RWPE2 (cell line): ENCODE measurements around the gene TIMM17A.
A peak's percentile ranks its signal among the peaks of the same experiment; 100 is the strongest.

Source experiments
- ATAC-seq: fragments of 200-7000 bp; cut with Tn5 transposase; 3 replicates; pipeline ENCODE4 v1.9.1; 2021; ENCODE audit warnings: low read depth
- DNase-seq: peaks from one replicate; pipeline ENCODE4 v3.0.0-alpha.2; 2020; ENCODE audit warnings: low spot score
- H3K27ac ChIP-seq: fragments of 450-650 bp; 2 replicates; pipeline ENCODE4 v1.5.1; 2017; ENCODE audit warnings: mild to moderate bottlenecking; ENCODE audit not compliant: poor library complexity, severe bottlenecking
- H3K27me3 ChIP-seq: fragments of 250-450 bp; sonication (Bioruptor Pico); 2 replicates; pipeline ENCODE4 v1.5.1; 2021; ENCODE audit warnings: mild to moderate bottlenecking, moderate library complexity; ENCODE audit not compliant: insufficient read depth, poor library complexity, severe bottlenecking
- H3K36me3 ChIP-seq: fragments of 250-450 bp; sonication (Bioruptor Pico); 2 replicates; pipeline ENCODE4 v1.5.1; 2020; ENCODE audit warnings: low read depth, mild to moderate bottlenecking, moderate library complexity
- H3K4me1 ChIP-seq: fragments of 250-450 bp; sonication (Bioruptor Pico); 2 replicates; pipeline ENCODE4 v1.5.1; 2021; ENCODE audit warnings: mild to moderate bottlenecking, moderate library complexity; ENCODE audit not compliant: insufficient read depth, poor library complexity, severe bottlenecking
- H3K4me3 ChIP-seq: fragments of 250-450 bp; sonication (Bioruptor Pico); 2 replicates; pipeline ENCODE4 v1.5.1; 2021; ENCODE audit warnings: mild to moderate bottlenecking, moderate library complexity; ENCODE audit not compliant: severe bottlenecking
- H3K9me3 ChIP-seq: fragments of 250-450 bp; sonication (Bioruptor Pico); 2 replicates; pipeline ENCODE4 v1.5.1; 2021; ENCODE audit warnings: mild to moderate bottlenecking, moderate library complexity; ENCODE audit not compliant: severe bottlenecking
- TF ChIP-seq, protein P1 (sequence below): fragments of 450-650 bp; IDR thresholded peaks from one replicate; pipeline ENCODE4 v1.5.1; 2017; ENCODE audit warnings: mild to moderate bottlenecking, moderate library complexity; ENCODE audit not compliant: poor library complexity, severe bottlenecking

TIMM17A gene

DNA sequence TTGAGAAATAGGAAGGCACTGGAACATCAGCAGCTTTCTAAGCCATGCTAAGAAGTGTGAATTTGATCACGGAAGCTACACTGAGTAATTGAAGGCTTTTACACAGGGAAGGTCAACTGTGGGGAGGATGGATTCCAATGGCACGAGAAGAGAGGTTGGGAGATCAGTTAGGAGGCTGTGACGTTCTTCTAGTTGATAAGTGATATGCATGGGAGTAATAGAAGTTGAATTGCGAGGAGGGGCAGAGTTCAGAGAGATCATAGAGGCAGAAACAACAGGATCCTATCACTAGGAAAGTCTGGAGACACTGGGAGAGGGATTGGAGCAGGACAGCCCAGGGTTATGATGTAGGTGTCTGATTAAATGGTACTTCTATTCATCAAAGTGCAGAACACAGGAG is 25.2 kb upstream of the TIMM17A start:
- Histone ChIP-seq H3K9me3 (no peaks in the 10 kb centered on the region), H3K27me3 (no peaks in the 10 kb centered on the region), H3K27ac (no peak overlapping the region), H3K36me3 (no peaks in the 10 kb centered on the region), H3K4me1 (peaks cover 3% of the 10 kb centered on the region), H3K4me3 (no peak overlapping the region)
- DNase-seq = no peak
- TF ChIP-seq, protein P1, sequence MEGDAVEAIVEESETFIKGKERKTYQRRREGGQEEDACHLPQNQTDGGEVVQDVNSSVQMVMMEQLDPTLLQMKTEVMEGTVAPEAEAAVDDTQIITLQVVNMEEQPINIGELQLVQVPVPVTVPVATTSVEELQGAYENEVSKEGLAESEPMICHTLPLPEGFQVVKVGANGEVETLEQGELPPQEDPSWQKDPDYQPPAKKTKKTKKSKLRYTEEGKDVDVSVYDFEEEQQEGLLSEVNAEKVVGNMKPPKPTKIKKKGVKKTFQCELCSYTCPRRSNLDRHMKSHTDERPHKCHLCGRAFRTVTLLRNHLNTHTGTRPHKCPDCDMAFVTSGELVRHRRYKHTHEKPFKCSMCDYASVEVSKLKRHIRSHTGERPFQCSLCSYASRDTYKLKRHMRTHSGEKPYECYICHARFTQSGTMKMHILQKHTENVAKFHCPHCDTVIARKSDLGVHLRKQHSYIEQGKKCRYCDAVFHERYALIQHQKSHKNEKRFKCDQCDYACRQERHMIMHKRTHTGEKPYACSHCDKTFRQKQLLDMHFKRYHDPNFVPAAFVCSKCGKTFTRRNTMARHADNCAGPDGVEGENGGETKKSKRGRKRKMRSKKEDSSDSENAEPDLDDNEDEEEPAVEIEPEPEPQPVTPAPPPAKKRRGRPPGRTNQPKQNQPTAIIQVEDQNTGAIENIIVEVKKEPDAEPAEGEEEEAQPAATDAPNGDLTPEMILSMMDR = no peak
- no peak for ATAC-seq

DNA sequence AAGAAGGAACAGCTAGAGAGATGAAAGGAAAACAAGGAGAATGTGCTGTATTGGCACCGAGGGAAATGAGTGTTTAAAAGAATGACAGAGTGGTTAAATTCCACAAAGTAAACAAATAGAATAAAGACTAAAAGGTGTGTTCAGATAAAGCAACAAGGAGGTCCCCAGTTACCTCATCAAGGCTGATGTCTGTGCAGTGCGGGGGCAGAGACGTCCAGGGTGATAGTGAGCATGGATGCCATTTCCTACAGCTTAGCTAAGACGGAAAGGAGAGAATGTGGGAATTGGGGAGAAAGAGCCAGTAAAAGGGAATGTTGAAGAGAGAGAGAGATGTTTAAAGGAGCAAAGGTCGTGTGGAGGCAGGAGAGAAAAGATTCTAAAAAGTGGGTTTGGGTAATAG is 24.5 kb upstream of the TIMM17A start:
- Histone ChIP-seq H3K27me3 (no peaks in the 10 kb centered on the region), H3K4me1 (peaks cover 3% of the 10 kb centered on the region), H3K9me3 (no peaks in the 10 kb centered on the region), H3K36me3 (no peaks in the 10 kb centered on the region), H3K27ac (no peak overlapping the region), H3K4me3 (no peak overlapping the region)
- TF ChIP-seq, protein P1 = no peak
- DNase-seq (no peak), ATAC-seq (no peak)

GRCh38 chr1:201933840-201934430 is 21.4 kb upstream of the TIMM17A start:
- H3K27me3 ChIP-seq = no peaks in the 10 kb centered on the region
- H3K27ac ChIP-seq = no peak overlapping the region
- H3K36me3 ChIP-seq = no peaks in the 10 kb centered on the region
- TF ChIP-seq, protein P1 = no peak
- H3K4me1 ChIP-seq = peaks cover 3% of the 10 kb centered on the region
- DNase-seq (no peak), ATAC-seq (no peak)
- no peaks in the 10 kb centered on the region for H3K9me3 ChIP-seq
- H3K4me3 ChIP-seq = no peak overlapping the region

DNA sequence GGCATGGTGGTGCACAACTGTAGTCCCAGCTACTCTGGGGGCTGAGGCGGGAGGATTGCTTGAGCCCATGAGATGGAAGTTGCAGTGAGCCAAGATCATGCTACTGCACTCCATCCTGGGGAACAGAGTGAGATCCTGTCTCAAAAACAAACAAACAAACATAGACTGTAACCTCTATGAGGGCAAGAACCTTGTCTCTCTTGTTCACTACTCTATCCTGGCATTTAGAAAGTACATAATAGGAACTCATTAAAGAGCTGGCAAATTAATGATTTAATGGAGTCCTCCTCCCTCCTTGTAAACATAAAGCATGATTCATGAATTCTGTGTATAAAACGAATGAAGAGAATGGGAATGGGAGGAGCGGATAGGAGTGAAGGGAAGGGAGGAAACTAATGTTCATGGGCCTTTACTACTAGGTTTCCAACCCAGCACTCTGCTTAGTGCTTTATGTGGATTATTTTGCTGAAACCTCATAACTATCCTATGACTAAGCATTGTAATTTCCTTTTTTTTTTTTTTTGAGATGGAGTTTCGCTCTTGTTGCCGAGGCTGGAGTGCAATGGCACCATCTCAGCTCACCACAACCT is 17.6 kb upstream of the TIMM17A start:
- H3K4me3 ChIP-seq = no peak overlapping the region
- H3K4me1 ChIP-seq = peaks cover 3% of the 10 kb centered on the region
- no peaks in the 10 kb centered on the region for H3K9me3 ChIP-seq
- no peak for DNase-seq
- ATAC-seq = peak; percentile 73
- TF ChIP-seq, protein P1 = no peak
- H3K27me3 ChIP-seq = no peaks in the 10 kb centered on the region
- no peak overlapping the region for H3K27ac ChIP-seq
- no peaks in the 10 kb centered on the region for H3K36me3 ChIP-seq

DNA sequence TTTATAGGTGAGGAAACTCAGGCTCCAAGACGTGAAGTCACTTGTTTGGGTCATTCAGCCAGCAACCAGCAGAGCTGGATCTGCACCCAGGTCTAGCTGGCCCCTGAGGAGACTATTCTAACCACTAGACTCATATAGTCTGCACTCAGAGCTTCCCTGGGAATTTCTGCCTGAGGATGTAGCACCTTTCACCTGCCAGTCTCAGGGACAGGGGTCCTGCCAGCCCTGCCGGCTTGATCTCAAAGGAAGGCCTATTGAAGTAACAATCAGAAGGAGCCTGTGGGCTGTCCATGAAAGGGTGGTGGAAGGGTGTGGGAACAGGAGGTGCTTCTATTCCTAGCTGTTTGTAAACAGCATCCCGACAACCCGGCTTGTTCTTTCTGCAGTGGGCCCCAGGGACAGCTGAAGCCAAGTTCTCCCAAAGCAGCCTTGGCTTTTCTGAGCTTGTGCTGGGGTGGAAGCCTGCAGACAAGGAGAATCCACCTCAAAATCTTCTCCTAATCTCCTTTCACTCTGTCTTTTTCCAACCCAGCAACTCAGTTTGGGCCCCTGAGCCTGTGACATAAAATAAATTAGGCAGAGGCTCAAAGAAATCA is 16.8 kb upstream of the TIMM17A start:
- H3K4me3 ChIP-seq = no peak overlapping the region
- H3K36me3 ChIP-seq = no peaks in the 10 kb centered on the region
- peaks cover 3% of the 10 kb centered on the region for H3K4me1 ChIP-seq
- no peaks in the 10 kb centered on the region for H3K27me3 ChIP-seq
- TF ChIP-seq, protein P1 = no peak
- H3K9me3 ChIP-seq = no peaks in the 10 kb centered on the region
- no peak for DNase-seq
- no peak overlapping the region for H3K27ac ChIP-seq
- no peak for ATAC-seq
